Lower leg skin (tissue), 4 donors: ENCODE results near the gene UFSP1. TPM values are rescaled to one million over a fixed set of nuclear protein-coding genes. Genes with fewer than 3 reads are reported as not detected.
"Not testable (repeated sequence)": the region's sequence is repeated elsewhere in the genome, so short reads cannot be mapped to it uniquely, and the experiment has no call there.

Source experiments
- DNase-seq, 2 donors: peaks; one replicate each; pipeline ENCODE4 v3.0.0-alpha.2; 2019; ENCODE audit warnings: low spot score in 2 of 2
- H3K4me3 ChIP-seq: fragments of 200-600 bp; sonication (generic); 2 replicates; pipeline ENCODE4 v1.5.1; 2017; ENCODE audit warnings: mild to moderate bottlenecking, low read depth; ENCODE audit not compliant: poor library complexity, severe bottlenecking
- CTCF ChIP-seq, 3 donors: fragments of 450-650 bp; IDR thresholded peaks; one replicate each; pipeline ENCODE4 v1.5.1; 2016; ENCODE audit warnings: antibody characterized with exemption in 3 of 3, mild to moderate bottlenecking in 3 of 3, moderate library complexity in 2 of 3
- POLR2A ChIP-seq, 2 donors: fragments of 450-650 bp; IDR thresholded peaks; one replicate each; pipeline ENCODE4 v1.6.1; 2016 to 2017; ENCODE audit warnings: antibody characterized with exemption in 2 of 2, mild to moderate bottlenecking in 1 of 2, moderate library complexity in 1 of 2
- WGBS, 2 donors: methylation state at CpG; one replicate each; pipeline ENCODE4 v1.1.5; 2018; 5-methylcytosine and 5-hydroxymethylcytosine counted together
- intact Hi-C: fragments of 100-400 bp; cut with DNase I; formaldehyde crosslinking; loops from one replicate; pipeline ENCODE4 v1.15.0; 2023; ENCODE audit warnings: low total_unique reads
- total RNA-seq, 4 donors: library from RNA; depleted of rRNA; stranded (reverse); fragments of >200 nt; gene quantifications; one replicate each; pipeline ENCODE4 v1.1.0, GENCODE V29; 2016

Gene UFSP1
- total RNA-seq, 4 donors from 2014 or later: 3.9 to 6.1 (median 5.2) TPM

- TF ChIP-seq CTCF (IDR thresholded peaks at IDR 0.05): no peak
- TF ChIP-seq POLR2A (IDR thresholded peaks at IDR 0.05): no peak
- intact Hi-C loops: no loop called here
- 84 to 86% methylated on average over 8 of the region's 8 CpGs for WGBS, 2 donors
- H3K4me3 ChIP-seq: no peak overlapping the region
- DNase-seq: no peak
Observed at GRCh38 chr7:100914879-100915447, 25.4 kb upstream of the UFSP1 start.

GRCh38 chr7:100914208-100914878 is 24.8 kb upstream of the UFSP1 start:
- TF ChIP-seq CTCF (IDR thresholded peaks at IDR 0.05): no peak
- no peak for TF ChIP-seq POLR2A (IDR thresholded peaks at IDR 0.05)
- 89% methylated on average over 15 of the region's 15 CpGs for WGBS, 2 donors
- intact Hi-C loops: no loop called here
- DNase-seq: no peak
- H3K4me3 ChIP-seq: no peak overlapping the region

- intact Hi-C loops: no loop called here
- 66 to 78% methylated on average over 3 of the region's 3 CpGs for WGBS, 2 donors
- DNase-seq: no peak
- H3K4me3 ChIP-seq: no peak overlapping the region
- TF ChIP-seq POLR2A (IDR thresholded peaks at IDR 0.05) (no peak), CTCF (IDR thresholded peaks at IDR 0.05) (no peak)
Observed at GRCh38 chr7:100911484-100911883, 22.0 kb upstream of the UFSP1 start.

- 77 to 85% methylated on average over 7 of the region's 7 CpGs for WGBS, 2 donors
Observed at GRCh38 chr7:100910443-100910842, 20.9 kb upstream of the UFSP1 start.

GRCh38 chr7:100908512-100908911 is 19.0 kb upstream of the UFSP1 start:
- H3K4me3 ChIP-seq: no peak overlapping the region
- TF ChIP-seq POLR2A (IDR thresholded peaks at IDR 0.05) (no peak), CTCF (IDR thresholded peaks at IDR 0.05) (no peak)
- intact Hi-C loops: no loop called here
- 92 to 96% methylated on average over 5 of the region's 5 CpGs for WGBS, 2 donors
- DNase-seq: no peak

More at GRCh38 chr7:100910443-100910842, 20.9 kb upstream of the UFSP1 start:
- H3K4me3 ChIP-seq, intact Hi-C loops, DNase-seq: not testable (repeated sequence)

GRCh38 chr7:100902638-100903037 is 13.1 kb upstream of the UFSP1 start:
- 91% methylated on average over 7 of the region's 7 CpGs for WGBS, 2 donors
- intact Hi-C loops: loop anchor here (5.0 kb wide), 1 partner anchor 165 kb away; no protein-coding TSS in a partner anchor
- no peak overlapping the region for H3K4me3 ChIP-seq
- TF ChIP-seq POLR2A (IDR thresholded peaks at IDR 0.05) (no peak), CTCF (IDR thresholded peaks at IDR 0.05) (no peak)
- no peak for DNase-seq
